GM18520 (cell line): ENCODE results near the gene ZNF500.
"Not testable (repeated sequence)": the region's sequence is repeated elsewhere in the genome, so short reads cannot be mapped to it uniquely, and the experiment has no call there.

ENCODE experiments used
- ATAC-seq: cut with Tn5 transposase; IDR thresholded peaks from one replicate; pipeline ENCODE4 v1.9.1; 2021; ENCODE audit not compliant: unreplicated experiment

Gene ZNF500

DNA sequence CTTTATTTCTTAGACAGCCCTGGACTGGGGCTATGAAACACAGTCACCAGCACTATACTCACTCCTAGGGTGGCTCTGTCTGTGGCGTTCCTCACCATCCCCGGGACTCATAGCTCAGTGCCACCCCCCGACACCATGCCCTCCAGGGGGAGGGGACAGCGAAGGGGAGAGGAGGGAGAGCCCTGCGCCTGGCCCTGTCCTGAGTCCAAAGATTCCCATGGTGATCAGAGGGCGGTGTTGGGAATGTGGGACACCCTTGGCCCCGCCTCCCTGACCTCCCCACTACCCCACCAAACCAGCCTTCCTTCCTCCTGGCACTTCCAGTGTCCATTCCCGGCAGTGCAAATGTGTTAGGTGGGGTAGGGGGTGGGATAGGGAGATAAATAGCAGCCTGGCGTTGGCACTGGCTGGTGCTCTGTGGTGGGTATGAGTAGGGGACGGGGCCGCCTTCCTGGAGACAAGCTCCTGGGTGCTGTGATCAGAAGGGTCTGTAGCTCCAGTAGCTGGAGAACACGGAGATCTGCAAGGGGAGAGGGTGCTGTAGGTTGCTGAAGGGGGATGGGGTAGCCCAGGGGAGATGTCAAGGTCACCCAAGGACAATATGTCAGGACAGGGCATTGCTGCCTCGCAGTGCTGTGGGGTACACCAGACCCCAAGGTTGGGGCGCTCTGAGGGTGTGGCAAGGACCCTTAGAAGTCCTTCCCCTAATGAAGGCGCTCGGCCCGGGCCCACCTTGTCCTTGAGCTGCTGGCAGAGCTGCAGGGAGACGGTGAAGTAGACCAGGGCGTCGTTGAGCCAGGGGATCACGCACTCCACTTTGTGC, 30.2 kb upstream of the ZNF500 start:
- no peak for ATAC-seq

GRCh38 chr16:4795828-4796572, 29.0 kb upstream of the ZNF500 start:
- no peak for ATAC-seq

- ATAC-seq, result no peak
Measured at GRCh38 chr16:4795181-4795827, 28.3 kb upstream of the ZNF500 start, which contains the start of gene SMIM22. Gene SMIM22 (plus strand): TSS chr16:4795369. CDS start chr16:4795735, 366 bp downstream.

DNA sequence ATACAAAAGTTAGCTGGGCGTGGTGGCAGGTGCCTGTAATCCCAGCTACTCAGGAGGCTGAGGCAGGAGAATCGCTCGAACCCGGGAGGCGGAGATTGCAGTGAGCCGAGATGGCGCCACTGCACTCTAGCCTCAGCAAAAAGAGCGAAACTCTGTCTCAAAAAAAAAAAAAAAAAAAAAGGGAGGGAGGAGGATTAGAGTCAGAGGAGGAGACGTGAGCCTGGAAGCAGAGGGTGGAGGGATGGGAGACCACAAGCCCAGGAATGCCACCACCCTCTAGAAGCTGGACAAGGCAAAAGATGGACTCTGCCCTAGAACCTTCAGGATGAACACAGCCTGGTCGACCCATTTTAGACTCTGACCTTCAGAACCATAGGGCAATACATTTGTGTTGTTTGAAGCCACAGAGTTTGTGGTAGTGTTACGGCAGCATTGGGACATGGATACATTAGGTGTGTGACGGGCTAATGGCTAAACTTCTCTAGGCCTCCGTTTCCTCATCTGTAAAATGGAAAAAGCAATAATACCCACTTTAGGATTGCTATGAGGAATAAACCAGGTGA, 26.1 kb upstream of the ZNF500 start:
- no peak for ATAC-seq

- ATAC-seq, result no peak
Measured at GRCh38 chr16:4790871-4791270, 23.9 kb upstream of the ZNF500 start.

- ATAC-seq, result no peak
Measured at GRCh38 chr16:4790261-4790660, 23.3 kb upstream of the ZNF500 start.

GRCh38 chr16:4788910-4789309, 21.9 kb upstream of the ZNF500 start:
- ATAC-seq, result no peak

DNA sequence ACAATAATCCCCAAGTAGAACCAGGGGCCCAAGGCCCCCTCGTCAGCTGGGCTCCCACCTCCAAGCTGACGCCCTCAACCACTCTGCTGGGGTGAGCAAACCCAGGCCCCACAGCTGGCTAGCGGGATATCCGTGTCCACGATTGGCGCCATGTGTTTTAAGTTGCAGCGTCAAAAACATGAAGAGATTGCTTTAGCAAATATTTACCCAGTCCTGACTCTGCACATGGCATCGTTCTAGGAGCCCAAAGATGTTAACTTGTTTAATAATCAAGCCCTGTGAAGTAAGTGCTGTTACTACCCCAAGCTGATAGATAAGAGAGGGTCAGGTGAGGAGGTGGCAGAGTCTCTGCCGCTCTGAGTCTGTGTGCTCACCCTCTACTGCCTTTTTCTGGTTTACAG, 21.5 kb upstream of the ZNF500 start:
- no peak for ATAC-seq

- ATAC-seq, result no peak
Measured at GRCh38 chr16:4787627-4788482, 20.9 kb upstream of the ZNF500 start, which contains the start of gene SEPTIN12. Gene SEPTIN12 (minus strand): TSS chr16:4788345. CDS start chr16:4787645, 700 bp downstream.

DNA sequence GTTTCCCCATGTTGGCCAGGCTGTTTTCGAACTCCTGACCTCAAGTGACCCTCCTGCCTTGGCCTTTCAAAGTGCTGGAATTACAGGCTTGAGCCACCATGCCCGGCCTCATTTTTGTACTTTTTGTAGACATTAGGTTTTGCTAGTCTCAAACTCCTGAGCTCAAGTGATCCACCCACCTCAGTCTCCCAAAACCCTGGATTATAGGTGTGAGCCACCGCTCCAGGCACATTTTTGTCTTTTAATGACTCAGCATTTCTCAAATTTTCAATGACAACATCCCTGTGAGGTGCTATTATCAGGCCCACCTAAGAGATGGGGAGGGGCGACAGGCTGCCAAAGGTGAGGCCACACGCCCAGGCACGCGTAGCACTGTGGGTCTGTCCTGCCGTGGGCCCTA, 20.1 kb upstream of the ZNF500 start:
- no peak for ATAC-seq

DNA sequence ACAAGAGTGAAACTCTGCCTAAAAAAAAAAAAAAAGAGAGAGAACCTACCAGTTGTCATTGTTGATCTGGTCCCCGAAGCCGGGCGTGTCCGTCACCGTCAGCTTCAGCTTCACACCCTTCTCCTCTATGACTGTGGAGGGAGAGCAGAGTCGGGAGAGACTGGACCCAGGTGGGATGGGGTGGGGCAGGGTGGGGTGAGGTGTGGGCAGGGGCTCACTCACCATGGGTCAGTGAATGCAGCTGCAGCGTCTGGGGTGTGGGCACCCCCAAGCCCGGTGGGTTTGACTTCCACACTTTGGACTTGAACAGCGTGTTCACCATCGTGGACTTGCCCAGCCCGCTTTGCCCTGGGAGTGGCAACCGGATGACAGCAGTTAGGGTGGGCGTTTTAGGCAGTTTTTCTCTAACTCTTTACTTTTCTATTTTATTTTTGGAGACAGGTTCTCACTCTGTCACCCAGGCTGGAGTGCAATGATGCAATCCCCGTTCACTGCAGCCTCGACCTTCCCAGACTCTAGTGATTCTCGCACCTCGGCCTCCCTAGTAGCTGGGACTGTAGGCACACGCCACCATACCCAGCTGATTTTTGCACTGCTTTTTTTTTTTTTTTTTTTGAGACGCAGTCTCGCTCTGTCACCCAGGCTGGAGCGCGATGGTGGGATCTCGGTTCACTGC, 18.9 kb upstream of the ZNF500 start:
- ATAC-seq, result no peak

- ATAC-seq, result not testable (repeated sequence)
Measured at GRCh38 chr16:4784444-4784987, 17.6 kb upstream of the ZNF500 start.

DNA sequence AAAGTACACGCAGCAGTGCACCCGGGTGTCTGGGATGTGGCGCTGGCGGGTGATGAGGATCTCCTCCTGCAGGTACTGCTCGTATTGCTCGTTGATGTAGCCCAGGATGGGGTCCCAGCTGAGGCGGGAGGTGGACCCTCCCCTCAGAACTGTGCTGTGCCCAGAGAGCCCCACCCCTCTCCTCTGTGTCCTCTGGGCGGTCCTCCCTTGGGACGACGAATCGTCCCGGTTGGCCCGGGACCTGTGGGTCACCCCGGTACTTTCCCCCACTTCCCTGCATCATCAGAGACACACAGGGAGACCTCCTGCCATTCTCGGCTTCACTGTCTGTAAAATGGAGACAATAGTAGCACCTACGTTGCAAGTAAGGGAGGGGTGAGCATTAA, 17.0 kb upstream of the ZNF500 start:
- ATAC-seq, result no peak

GRCh38 chr16:4783251-4783950, 16.4 kb upstream of the ZNF500 start:
- ATAC-seq, result no peak

GRCh38 chr16:4780235-4780634, 13.3 kb upstream of the ZNF500 start:
- no peak for ATAC-seq

DNA sequence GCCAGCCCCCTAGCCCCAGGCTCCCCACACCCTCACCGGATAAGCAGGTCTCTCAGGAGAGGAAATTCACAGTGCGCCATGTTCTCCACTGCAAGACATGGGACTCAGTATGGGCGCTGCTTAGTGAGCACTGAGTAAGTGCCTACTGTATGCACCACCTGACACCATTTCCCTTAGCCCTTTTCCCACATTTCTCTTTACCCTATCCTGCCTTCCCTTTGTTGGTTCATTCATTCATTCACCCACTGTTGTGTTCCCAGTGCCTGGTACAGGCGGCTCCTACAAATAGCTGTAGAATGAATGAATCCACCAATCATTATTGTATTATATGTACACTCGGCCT, 11.1 kb upstream of the ZNF500 start:
- no peak for ATAC-seq

- ATAC-seq, result no peak
Measured at GRCh38 chr16:4777339-4778049, 10.5 kb upstream of the ZNF500 start.

GRCh38 chr16:4776141-4776705, 9.3 kb upstream of the ZNF500 start:
- ATAC-seq, result no peak
